HG03442 (cell line): ENCODE measurements around the gene CNTN1.
"Not testable (repeated sequence)": the region's sequence is repeated elsewhere in the genome, so short reads cannot be mapped to it uniquely, and the experiment has no call there.

Experiments used
- ATAC-seq: cut with Tn5 transposase; IDR thresholded peaks from one replicate; pipeline ENCODE4 v1.9.1; 2021; ENCODE audit warnings: mild to moderate bottlenecking, moderate library complexity; ENCODE audit not compliant: unreplicated experiment

CNTN1 gene

GRCh38 chr12:41023836-41024235 is 331.6 kb downstream of the CNTN1 start:
- ATAC-seq: no peak

- no peak for ATAC-seq
Observed at GRCh38 chr12:41026151-41026550, 333.9 kb downstream of the CNTN1 start.

- ATAC-seq: no peak
Observed at GRCh38 chr12:41032386-41032785, 340.1 kb downstream of the CNTN1 start.

GRCh38 chr12:41034686-41035085 is 342.4 kb downstream of the CNTN1 start:
- no peak for ATAC-seq

GRCh38 chr12:41039461-41039860 is 347.2 kb downstream of the CNTN1 start:
- ATAC-seq: no peak

- no peak for ATAC-seq
Observed at GRCh38 chr12:41045509-41045908, 353.3 kb downstream of the CNTN1 start.

GRCh38 chr12:41049033-41049432 is 356.8 kb downstream of the CNTN1 start:
- ATAC-seq: no peak

GRCh38 chr12:41051954-41052353 is 359.7 kb downstream of the CNTN1 start:
- ATAC-seq: no peak

GRCh38 chr12:41052441-41052840 is 360.2 kb downstream of the CNTN1 start:
- ATAC-seq: no peak

GRCh38 chr12:41053046-41053445 is 360.8 kb downstream of the CNTN1 start:
- ATAC-seq: no peak

- no peak for ATAC-seq
Observed at GRCh38 chr12:41055875-41056577, 363.8 kb downstream of the CNTN1 start.

- no peak for ATAC-seq
Observed at GRCh38 chr12:41058266-41058665, 366.0 kb downstream of the CNTN1 start.

GRCh38 chr12:41061192-41061591 is 369.0 kb downstream of the CNTN1 start:
- ATAC-seq: no peak

- ATAC-seq: no peak
Observed at GRCh38 chr12:41064411-41064810, 372.2 kb downstream of the CNTN1 start.

GRCh38 chr12:41067941-41068645 is 375.9 kb downstream of the CNTN1 start:
- ATAC-seq: no peak

- no peak for ATAC-seq
Observed at GRCh38 chr12:41073633-41074472, 381.6 kb downstream of the CNTN1 start.

- no peak for ATAC-seq
Observed at GRCh38 chr12:41074473-41074769, 382.2 kb downstream of the CNTN1 start.

GRCh38 chr12:41076114-41076513 is 383.9 kb downstream of the CNTN1 start:
- ATAC-seq: no peak

- ATAC-seq: not testable (repeated sequence)
Observed at GRCh38 chr12:41081241-41081640, 389.0 kb downstream of the CNTN1 start.

GRCh38 chr12:41089438-41089837 is 397.2 kb downstream of the CNTN1 start:
- ATAC-seq: no peak

GRCh38 chr12:41092115-41092514 is 399.9 kb downstream of the CNTN1 start:
- ATAC-seq: no peak

- no peak for ATAC-seq
Observed at GRCh38 chr12:41096797-41097196, 404.6 kb downstream of the CNTN1 start.
